GM19467 (cell line): ENCODE results near the gene ST6GALNAC4.

Source experiments
- ATAC-seq: cut with Tn5 transposase; IDR thresholded peaks from one replicate; pipeline ENCODE4 v1.9.1; 2021; ENCODE audit warnings: mild to moderate bottlenecking, moderate library complexity; ENCODE audit not compliant: unreplicated experiment

The ST6GALNAC4 gene

GRCh38 chr9:127947841-127948710 is 31.2 kb upstream of the ST6GALNAC4 start:
- no peak for ATAC-seq

- no peak for ATAC-seq
Observed at GRCh38 chr9:127946728-127947127, 29.9 kb upstream of the ST6GALNAC4 start.

- ATAC-seq, result no peak
Observed at GRCh38 chr9:127945942-127946341, 29.1 kb upstream of the ST6GALNAC4 start.

GRCh38 chr9:127945338-127945737 is 28.5 kb upstream of the ST6GALNAC4 start:
- no peak for ATAC-seq

- ATAC-seq, result no peak
Observed at GRCh38 chr9:127944586-127945218, 27.9 kb upstream of the ST6GALNAC4 start.

- no peak for ATAC-seq
Observed at GRCh38 chr9:127943731-127944144, 26.9 kb upstream of the ST6GALNAC4 start.

GRCh38 chr9:127943011-127943662 is 26.3 kb upstream of the ST6GALNAC4 start:
- ATAC-seq, result no peak

GRCh38 chr9:127942216-127943010 is 25.6 kb upstream of the ST6GALNAC4 start:
- ATAC-seq, result no peak

GRCh38 chr9:127941961-127942215 is 25.0 kb upstream of the ST6GALNAC4 start:
- no peak for ATAC-seq

GRCh38 chr9:127941062-127941960 is 24.5 kb upstream of the ST6GALNAC4 start:
- no peak for ATAC-seq

- ATAC-seq, result no peak
Observed at GRCh38 chr9:127940593-127940992, 23.8 kb upstream of the ST6GALNAC4 start.

- ATAC-seq, result no peak
Observed at GRCh38 chr9:127938298-127938690, 21.5 kb upstream of the ST6GALNAC4 start.

- peak; percentile 84 for ATAC-seq
Observed at GRCh38 chr9:127937388-127938297, 20.8 kb upstream of the ST6GALNAC4 start, which contains the start of gene DPM2. TSS of gene DPM2 (minus strand) at chr9:127937854. CDS start at chr9:127937820, 34 bp downstream.

- ATAC-seq, result no peak
Observed at GRCh38 chr9:127937056-127937387, 20.2 kb upstream of the ST6GALNAC4 start.

- no peak for ATAC-seq
Observed at GRCh38 chr9:127936347-127936852, 19.6 kb upstream of the ST6GALNAC4 start.

- ATAC-seq, result no peak
Observed at GRCh38 chr9:127935765-127936221, 19.0 kb upstream of the ST6GALNAC4 start.

- no peak for ATAC-seq
Observed at GRCh38 chr9:127934986-127935385, 18.1 kb upstream of the ST6GALNAC4 start.

GRCh38 chr9:127934248-127934647 is 17.4 kb upstream of the ST6GALNAC4 start:
- ATAC-seq, result no peak
